ENCODE results near the gene GNG7. TPM values are rescaled to one million over a fixed set of nuclear protein-coding genes. Genes with fewer than 3 reads are reported as not detected.
"Not testable (repeated sequence)": the region's sequence is repeated elsewhere in the genome, so short reads cannot be mapped to it uniquely, and the experiment has no call there.

The GNG7 gene
- total RNA-seq, 2 donors from 2014 or later = 2.1 to 4.5 TPM

DNA sequence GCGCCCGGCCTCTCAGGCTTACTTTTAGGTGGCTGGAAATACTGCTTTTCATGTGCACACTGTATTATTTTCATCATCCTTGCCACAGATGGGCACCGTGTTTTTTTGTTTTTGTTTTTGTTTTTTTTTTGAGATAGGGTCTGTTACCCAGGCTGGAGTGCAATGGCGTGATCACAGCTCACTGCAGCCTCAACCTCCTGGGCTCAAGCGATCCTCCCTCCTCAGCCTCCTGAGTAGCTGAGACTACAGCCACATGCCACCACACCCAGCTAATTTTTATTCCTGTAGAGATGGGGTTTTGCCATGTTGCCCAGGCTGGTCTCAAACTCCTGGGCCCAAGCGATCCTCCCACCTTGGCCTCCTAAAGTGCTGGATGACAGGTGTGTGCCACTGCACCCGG, 144.4 kb downstream of the GNG7 start:
- H3K4me3 Mint-ChIP-seq; H3K27me3 Mint-ChIP-seq; H3K9me3 ChIP-seq (ENCODE audit: control insufficient read depth, low read length, poor library complexity, severe bottlenecking); ATAC-seq; DNase-seq; H3K36me3 Mint-ChIP-seq (ENCODE audit: low read depth); H3K27ac Mint-ChIP-seq: not testable (repeated sequence)
- peaks cover 11% of the 10 kb centered on the region for H3K4me1 Mint-ChIP-seq

- Mint-ChIP-seq H3K27ac (no peak overlapping the region), H3K4me3 (no peak overlapping the region), H3K36me3 (ENCODE audit: low read depth) (no peaks in the 10 kb centered on the region)
Observed at GRCh38 chr19:2557093-2557440, 145.4 kb downstream of the GNG7 start.

DNA sequence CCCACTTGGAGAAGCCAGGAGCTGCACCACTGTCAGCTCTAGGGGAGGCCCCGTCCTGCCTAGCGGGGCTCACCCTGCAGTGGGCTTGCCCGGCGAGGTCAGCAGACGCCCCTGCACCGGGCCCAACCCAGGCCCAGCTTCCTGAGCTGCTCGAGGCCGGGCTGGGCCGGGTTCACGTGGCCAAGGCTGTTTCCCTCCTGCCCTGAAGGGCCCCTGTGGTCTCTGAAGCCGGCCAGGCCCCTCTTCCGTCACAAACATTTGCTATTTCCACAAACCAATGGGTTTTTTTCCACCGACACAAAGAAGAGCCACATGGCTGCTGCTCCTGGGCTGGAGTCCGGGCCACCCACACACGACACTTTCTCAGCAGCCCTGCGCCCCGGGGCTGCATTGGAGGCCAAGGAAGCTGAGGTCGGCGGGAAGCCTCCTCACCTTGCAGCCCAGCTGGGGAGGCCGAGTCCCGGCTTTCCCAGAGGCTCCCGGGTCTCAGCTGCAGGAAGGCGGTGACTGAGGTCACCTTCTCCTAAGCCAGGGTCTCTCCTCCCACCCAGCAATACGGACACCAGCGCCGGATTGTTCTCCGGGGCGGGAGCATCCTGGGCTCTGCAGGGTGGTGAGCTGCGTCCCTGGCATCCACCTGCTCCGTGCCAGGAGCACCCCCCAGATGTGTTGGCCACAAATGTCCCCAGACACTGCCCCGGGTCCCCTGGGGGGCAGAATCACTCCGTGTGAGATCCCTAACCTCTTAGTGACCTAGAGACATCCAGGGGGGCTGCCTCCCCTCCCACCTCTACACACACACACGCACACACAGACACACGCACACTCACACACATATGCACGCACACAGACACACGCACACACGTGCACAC, 146.0 kb downstream of the GNG7 start:
- DNase-seq (no peak), ATAC-seq (no peak)
- Mint-ChIP-seq H3K36me3 (ENCODE audit: low read depth) (no peaks in the 10 kb centered on the region), H3K27me3 (no peaks in the 10 kb centered on the region), H3K4me1 (peaks cover 13% of the 10 kb centered on the region), H3K4me3 (no peak overlapping the region), H3K27ac (no peak overlapping the region)
- H3K9me3 ChIP-seq (ENCODE audit: control insufficient read depth, low read length, poor library complexity, severe bottlenecking) = no peaks in the 10 kb centered on the region

More at GRCh38 chr19:2557093-2557440, 145.4 kb downstream of the GNG7 start:
- Mint-ChIP-seq H3K4me1 (peaks cover 13% of the 10 kb centered on the region), H3K27me3 (no peaks in the 10 kb centered on the region)
- H3K9me3 ChIP-seq (ENCODE audit: control insufficient read depth, low read length, poor library complexity, severe bottlenecking) = no peaks in the 10 kb centered on the region
- ATAC-seq (no peak), DNase-seq (no peak)

GRCh38 chr19:2555422-2556220, 146.9 kb downstream of the GNG7 start:
- Mint-ChIP-seq H3K36me3 (ENCODE audit: low read depth) (no peaks in the 10 kb centered on the region), H3K27me3 (no peaks in the 10 kb centered on the region), H3K4me1 (peaks cover 14% of the 10 kb centered on the region), H3K27ac (no peak overlapping the region), H3K4me3 (no peak overlapping the region)
- ATAC-seq (no peak), DNase-seq (no peak)
- H3K9me3 ChIP-seq (ENCODE audit: control insufficient read depth, low read length, poor library complexity, severe bottlenecking) = no peaks in the 10 kb centered on the region

- peaks cover 15% of the 10 kb centered on the region for H3K4me1 Mint-ChIP-seq
- DNase-seq = no peak
- no peaks in the 10 kb centered on the region for H3K27me3 Mint-ChIP-seq
- ATAC-seq = no peak
- H3K27ac Mint-ChIP-seq = no peak overlapping the region
- H3K9me3 ChIP-seq (ENCODE audit: control insufficient read depth, low read length, poor library complexity, severe bottlenecking) = no peaks in the 10 kb centered on the region
- H3K36me3 Mint-ChIP-seq (ENCODE audit: low read depth) = no peaks in the 10 kb centered on the region
- no peak overlapping the region for H3K4me3 Mint-ChIP-seq
Observed at GRCh38 chr19:2554856-2555255, 147.6 kb downstream of the GNG7 start.

DNA sequence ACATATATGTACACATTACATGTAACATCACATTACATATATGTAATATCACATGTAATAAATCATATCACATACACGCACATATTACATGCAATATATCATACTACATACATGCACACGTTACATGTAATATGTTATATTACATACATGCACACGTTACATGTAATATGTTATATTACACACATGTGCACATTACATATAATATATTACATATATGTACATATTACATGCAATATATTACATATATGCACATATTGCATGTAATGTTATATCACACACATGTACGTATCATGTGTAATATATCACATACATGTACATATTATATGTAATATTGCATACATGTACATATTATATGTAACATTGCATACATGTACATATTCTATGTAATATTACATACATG, 149.0 kb downstream of the GNG7 start:
- no peak overlapping the region for H3K4me3 Mint-ChIP-seq
- H3K27ac Mint-ChIP-seq = no peak overlapping the region
- no peak for ATAC-seq

DNA sequence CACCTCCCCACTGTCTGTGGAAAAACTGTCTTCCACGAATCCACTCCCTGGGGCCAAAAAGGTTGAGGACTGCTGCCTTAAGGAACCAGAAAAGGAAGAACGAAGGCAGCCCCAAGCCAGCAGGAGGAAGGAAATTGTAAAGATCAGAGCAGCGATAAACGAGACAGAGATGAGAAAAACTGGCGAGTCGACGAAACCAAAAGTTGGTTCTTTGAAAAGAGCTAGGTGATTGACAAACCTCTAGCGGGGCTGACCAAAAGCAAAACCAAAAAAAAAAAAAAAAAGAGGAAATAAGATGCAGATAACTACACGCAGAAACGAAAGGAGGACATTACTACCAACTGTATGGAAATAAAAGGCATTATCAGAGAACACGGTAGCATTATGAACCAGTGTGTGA, 149.6 kb downstream of the GNG7 start:
- H3K27ac Mint-ChIP-seq = peak overlapping the region; percentile 88
- no peaks in the 10 kb centered on the region for H3K36me3 Mint-ChIP-seq (ENCODE audit: low read depth)
- ATAC-seq (peak; percentile 92), DNase-seq (peak in 2 of 3 donors; percentile 25 to 29)
- no peaks in the 10 kb centered on the region for H3K27me3 Mint-ChIP-seq
- H3K4me3 Mint-ChIP-seq = peak overlapping the region; percentile 87
- no peaks in the 10 kb centered on the region for H3K9me3 ChIP-seq (ENCODE audit: control insufficient read depth, low read length, poor library complexity, severe bottlenecking)
- H3K4me1 Mint-ChIP-seq = peaks cover 17% of the 10 kb centered on the region

More for the DNA sequence above, 149.0 kb downstream of the GNG7 start:
- no peaks in the 10 kb centered on the region for H3K9me3 ChIP-seq (ENCODE audit: control insufficient read depth, low read length, poor library complexity, severe bottlenecking)
- Mint-ChIP-seq H3K36me3 (ENCODE audit: low read depth) (no peaks in the 10 kb centered on the region), H3K27me3 (no peaks in the 10 kb centered on the region), H3K4me1 (peaks cover 17% of the 10 kb centered on the region)
- no peak for DNase-seq

DNA sequence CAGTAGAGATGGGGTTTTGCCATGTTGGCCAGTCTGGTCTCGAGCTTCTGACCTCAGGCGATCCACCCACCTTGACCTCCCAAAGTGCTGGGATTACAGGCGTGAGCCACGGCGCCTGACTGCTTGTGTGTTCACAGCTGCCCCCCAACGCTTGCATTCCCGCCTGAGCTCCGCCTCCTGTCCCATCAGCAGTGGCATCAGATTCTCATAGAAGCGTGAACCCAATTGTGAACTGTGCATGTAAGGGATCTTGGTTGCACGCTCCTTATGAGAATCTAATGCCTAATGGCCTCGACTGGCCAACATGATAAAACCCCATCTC, 150.7 kb downstream of the GNG7 start:
- Mint-ChIP-seq H3K4me1 (peaks cover 15% of the 10 kb centered on the region), H3K4me3 (no peak overlapping the region), H3K27me3 (no peaks in the 10 kb centered on the region), H3K27ac (no peak overlapping the region), H3K36me3 (ENCODE audit: low read depth) (no peaks in the 10 kb centered on the region)
- ATAC-seq (no peak), DNase-seq (no peak)
- H3K9me3 ChIP-seq (ENCODE audit: control insufficient read depth, low read length, poor library complexity, severe bottlenecking) = no peaks in the 10 kb centered on the region

GRCh38 chr19:2551172-2551863, 151.2 kb downstream of the GNG7 start:
- Mint-ChIP-seq H3K27ac (no peak overlapping the region), H3K4me1 (peaks cover 14% of the 10 kb centered on the region), H3K27me3 (no peaks in the 10 kb centered on the region), H3K36me3 (ENCODE audit: low read depth) (no peaks in the 10 kb centered on the region), H3K4me3 (no peak overlapping the region)
- no peaks in the 10 kb centered on the region for H3K9me3 ChIP-seq (ENCODE audit: control insufficient read depth, low read length, poor library complexity, severe bottlenecking)
- ATAC-seq = no peak
- no peak for DNase-seq

DNA sequence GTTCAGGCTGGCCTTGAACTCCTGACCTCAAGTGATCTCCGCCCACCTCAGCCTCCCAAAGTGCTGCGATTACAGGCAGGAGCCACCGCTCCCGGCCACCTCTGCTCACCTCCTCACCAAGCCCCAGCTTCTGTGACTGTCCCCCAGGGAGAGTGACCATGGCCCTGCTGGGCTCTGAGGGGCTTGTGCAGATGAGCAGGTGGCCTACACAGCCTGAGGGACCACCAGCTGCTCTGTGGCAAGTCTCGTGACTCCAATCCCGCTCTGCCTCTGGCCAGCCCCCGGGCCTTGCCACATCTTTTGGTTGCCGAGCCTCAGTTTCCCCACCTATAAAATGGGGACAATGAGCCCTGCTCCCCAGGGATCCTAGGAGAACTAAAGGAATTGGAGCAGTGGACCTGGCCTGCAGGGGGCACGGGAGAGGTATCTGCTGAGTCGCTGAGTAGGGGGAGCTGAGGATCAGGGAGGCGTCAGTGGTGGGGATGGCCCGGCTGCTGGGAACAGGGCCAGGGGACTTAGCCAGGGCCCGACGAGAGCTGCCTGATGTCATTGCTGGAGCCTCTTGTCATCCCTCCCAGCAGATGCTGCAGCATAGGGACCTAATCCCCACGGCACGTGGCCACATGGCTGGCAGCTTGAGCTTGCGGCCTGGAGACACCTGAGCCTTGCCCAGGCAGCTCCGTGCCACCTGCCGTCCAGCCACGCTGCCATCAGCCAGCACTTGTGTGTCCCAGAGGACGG, 151.9 kb downstream of the GNG7 start:
- no peaks in the 10 kb centered on the region for H3K9me3 ChIP-seq (ENCODE audit: control insufficient read depth, low read length, poor library complexity, severe bottlenecking)
- H3K27ac Mint-ChIP-seq = no peak overlapping the region
- ATAC-seq = no peak

GRCh38 chr19:2549701-2550191, 152.7 kb downstream of the GNG7 start:
- H3K4me3 Mint-ChIP-seq = no peak overlapping the region
- H3K27ac Mint-ChIP-seq = no peak overlapping the region
- DNase-seq = no peak
- no peak for ATAC-seq
- H3K9me3 ChIP-seq (ENCODE audit: control insufficient read depth, low read length, poor library complexity, severe bottlenecking) = no peaks in the 10 kb centered on the region
- H3K36me3 Mint-ChIP-seq (ENCODE audit: low read depth) = no peaks in the 10 kb centered on the region
- H3K4me1 Mint-ChIP-seq = peaks cover 14% of the 10 kb centered on the region
- H3K27me3 Mint-ChIP-seq = no peaks in the 10 kb centered on the region

More for the DNA sequence above, 151.9 kb downstream of the GNG7 start:
- Mint-ChIP-seq H3K36me3 (ENCODE audit: low read depth) (no peaks in the 10 kb centered on the region), H3K4me3 (no peak overlapping the region), H3K27me3 (no peaks in the 10 kb centered on the region), H3K4me1 (peaks cover 14% of the 10 kb centered on the region)
- no peak for DNase-seq

DNA sequence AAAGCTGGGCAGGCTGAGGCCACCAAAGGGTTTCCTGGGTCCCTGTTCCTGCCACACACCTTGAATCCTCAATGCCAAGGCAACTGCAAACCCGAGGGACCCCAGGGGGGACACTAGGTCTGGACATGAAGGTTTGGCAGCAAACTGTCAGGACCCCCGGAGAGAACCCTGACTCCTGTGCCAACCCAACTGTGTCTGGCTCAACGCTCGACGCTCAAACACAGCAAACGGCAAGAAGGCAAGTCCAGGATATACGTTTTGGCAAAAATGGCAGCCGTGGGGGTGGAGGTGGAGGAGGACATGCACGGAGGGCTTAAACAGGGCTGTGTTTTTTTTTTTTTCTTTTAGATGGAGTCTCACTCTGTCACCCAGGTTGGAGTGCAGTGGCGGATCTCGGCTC, 153.5 kb downstream of the GNG7 start:
- Mint-ChIP-seq H3K4me1 (peaks cover 15% of the 10 kb centered on the region), H3K36me3 (ENCODE audit: low read depth) (no peaks in the 10 kb centered on the region), H3K27ac (no peak overlapping the region), H3K4me3 (no peak overlapping the region), H3K27me3 (no peaks in the 10 kb centered on the region)
- ATAC-seq (no peak), DNase-seq (no peak)
- H3K9me3 ChIP-seq (ENCODE audit: control insufficient read depth, low read length, poor library complexity, severe bottlenecking) = no peaks in the 10 kb centered on the region
